ENCODE results near the gene PTCD1.

The PTCD1 gene

GRCh38 chr7:99406557-99406956, 32.0 kb downstream of the PTCD1 start:
- Mint-ChIP-seq H3K4me3 (peak overlapping the region; percentile 93), H3K36me3 (ENCODE audit: low read depth) (peaks cover 45% of the 10 kb centered on the region), H3K27me3 (no peaks in the 10 kb centered on the region), H3K27ac (peak overlapping the region; percentile 94), H3K9me3 (no peaks in the 10 kb centered on the region), H3K4me1 (ENCODE audit: low read depth) (peaks cover 46% of the 10 kb centered on the region)

GRCh38 chr7:99404977-99405320, 33.6 kb downstream of the PTCD1 start:
- no peak overlapping the region for H3K27ac Mint-ChIP-seq
- H3K4me1 Mint-ChIP-seq (ENCODE audit: low read depth) = peaks cover 37% of the 10 kb centered on the region
- no peak overlapping the region for H3K4me3 Mint-ChIP-seq
- H3K9me3 Mint-ChIP-seq = no peaks in the 10 kb centered on the region
- H3K36me3 Mint-ChIP-seq (ENCODE audit: low read depth) = peaks cover 46% of the 10 kb centered on the region
- no peaks in the 10 kb centered on the region for H3K27me3 Mint-ChIP-seq

DNA sequence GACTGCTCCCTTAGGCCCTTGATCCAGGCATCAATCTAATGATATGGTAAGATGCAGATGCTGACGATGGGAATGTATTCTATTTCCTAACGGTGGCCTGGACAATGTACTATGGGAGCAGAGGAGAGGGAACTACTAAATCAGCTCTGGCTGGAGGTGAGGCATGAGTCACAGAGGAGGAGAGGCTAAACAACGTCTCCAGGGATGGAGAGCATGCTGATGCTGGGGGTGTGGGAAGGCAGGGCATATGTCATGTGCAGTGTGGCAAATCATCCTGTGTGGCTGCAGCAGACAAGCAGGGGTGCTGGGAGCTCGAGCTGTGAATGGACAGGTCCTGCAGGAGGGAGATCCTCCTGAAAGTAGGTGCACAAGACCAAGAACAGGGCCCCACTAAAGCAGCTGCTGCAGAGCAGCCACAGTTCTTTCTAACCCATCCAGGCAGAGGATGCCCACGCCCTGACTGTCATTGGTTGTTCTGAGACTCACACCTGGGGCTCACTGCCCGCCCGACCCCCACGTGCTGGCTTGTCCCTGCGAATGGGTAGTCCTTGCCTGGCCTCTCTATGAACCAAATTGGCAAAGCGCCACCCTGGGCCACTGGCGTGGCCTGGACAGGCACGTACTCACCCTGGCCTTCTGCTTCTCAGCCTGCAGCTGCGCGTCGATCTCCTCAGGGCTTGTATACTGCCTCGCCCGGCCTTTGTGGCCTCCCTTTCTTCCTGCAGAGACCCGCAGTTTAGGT, 34.2 kb downstream of the PTCD1 start:
- Mint-ChIP-seq H3K27ac (peak overlapping the region; percentile 45), H3K9me3 (no peaks in the 10 kb centered on the region), H3K36me3 (ENCODE audit: low read depth) (peaks cover 46% of the 10 kb centered on the region), H3K4me1 (ENCODE audit: low read depth) (peaks cover 33% of the 10 kb centered on the region), H3K27me3 (no peaks in the 10 kb centered on the region), H3K4me3 (no peak overlapping the region)

DNA sequence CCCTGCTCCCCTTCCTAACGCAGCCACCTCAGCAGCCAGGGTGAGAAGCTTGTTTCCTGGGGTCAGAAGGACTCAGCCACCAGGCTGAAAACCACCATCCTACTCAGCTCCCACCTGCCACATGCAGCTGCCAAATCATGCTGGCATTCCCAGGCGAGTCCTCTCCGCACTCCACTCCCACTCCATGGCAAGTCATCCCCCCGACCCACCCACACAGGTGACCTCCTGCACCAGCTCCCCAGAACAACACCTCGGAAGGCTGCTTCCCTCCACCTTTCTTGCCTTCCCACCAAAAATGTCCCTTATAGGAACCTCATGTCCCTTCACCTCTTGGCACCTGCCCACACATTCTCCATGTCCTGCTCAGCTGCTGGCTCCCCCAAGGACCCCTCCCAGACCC, 34.8 kb downstream of the PTCD1 start:
- Mint-ChIP-seq H3K27me3 (no peaks in the 10 kb centered on the region), H3K36me3 (ENCODE audit: low read depth) (peaks cover 49% of the 10 kb centered on the region), H3K27ac (peak overlapping the region; percentile 45), H3K4me1 (ENCODE audit: low read depth) (peaks cover 33% of the 10 kb centered on the region), H3K9me3 (no peaks in the 10 kb centered on the region), H3K4me3 (no peak overlapping the region)

GRCh38 chr7:99402854-99403253, 35.7 kb downstream of the PTCD1 start:
- Mint-ChIP-seq H3K9me3 (no peaks in the 10 kb centered on the region), H3K4me3 (no peak overlapping the region), H3K4me1 (ENCODE audit: low read depth) (peaks cover 34% of the 10 kb centered on the region), H3K27me3 (no peaks in the 10 kb centered on the region), H3K36me3 (ENCODE audit: low read depth) (peaks cover 56% of the 10 kb centered on the region), H3K27ac (no peak overlapping the region)

GRCh38 chr7:99399597-99399996, 39.0 kb downstream of the PTCD1 start:
- H3K4me3 Mint-ChIP-seq = no peak overlapping the region
- H3K27me3 Mint-ChIP-seq = no peaks in the 10 kb centered on the region
- no peaks in the 10 kb centered on the region for H3K9me3 Mint-ChIP-seq
- H3K36me3 Mint-ChIP-seq (ENCODE audit: low read depth) = peaks cover 74% of the 10 kb centered on the region
- H3K27ac Mint-ChIP-seq = peak overlapping the region; percentile 57
- H3K4me1 Mint-ChIP-seq (ENCODE audit: low read depth) = peaks cover 19% of the 10 kb centered on the region

- Mint-ChIP-seq H3K4me3 (no peak overlapping the region), H3K27ac (peak overlapping the region; percentile 81), H3K4me1 (ENCODE audit: low read depth) (peaks cover 15% of the 10 kb centered on the region), H3K9me3 (no peaks in the 10 kb centered on the region), H3K27me3 (no peaks in the 10 kb centered on the region), H3K36me3 (ENCODE audit: low read depth) (peaks cover 74% of the 10 kb centered on the region)
Observed at GRCh38 chr7:99398891-99399445, 39.6 kb downstream of the PTCD1 start.

GRCh38 chr7:99397297-99397983, 41.2 kb downstream of the PTCD1 start:
- H3K4me1 Mint-ChIP-seq (ENCODE audit: low read depth) = peaks cover 23% of the 10 kb centered on the region
- peaks cover 71% of the 10 kb centered on the region for H3K36me3 Mint-ChIP-seq (ENCODE audit: low read depth)
- peak overlapping the region; percentile 81 for H3K27ac Mint-ChIP-seq

DNA sequence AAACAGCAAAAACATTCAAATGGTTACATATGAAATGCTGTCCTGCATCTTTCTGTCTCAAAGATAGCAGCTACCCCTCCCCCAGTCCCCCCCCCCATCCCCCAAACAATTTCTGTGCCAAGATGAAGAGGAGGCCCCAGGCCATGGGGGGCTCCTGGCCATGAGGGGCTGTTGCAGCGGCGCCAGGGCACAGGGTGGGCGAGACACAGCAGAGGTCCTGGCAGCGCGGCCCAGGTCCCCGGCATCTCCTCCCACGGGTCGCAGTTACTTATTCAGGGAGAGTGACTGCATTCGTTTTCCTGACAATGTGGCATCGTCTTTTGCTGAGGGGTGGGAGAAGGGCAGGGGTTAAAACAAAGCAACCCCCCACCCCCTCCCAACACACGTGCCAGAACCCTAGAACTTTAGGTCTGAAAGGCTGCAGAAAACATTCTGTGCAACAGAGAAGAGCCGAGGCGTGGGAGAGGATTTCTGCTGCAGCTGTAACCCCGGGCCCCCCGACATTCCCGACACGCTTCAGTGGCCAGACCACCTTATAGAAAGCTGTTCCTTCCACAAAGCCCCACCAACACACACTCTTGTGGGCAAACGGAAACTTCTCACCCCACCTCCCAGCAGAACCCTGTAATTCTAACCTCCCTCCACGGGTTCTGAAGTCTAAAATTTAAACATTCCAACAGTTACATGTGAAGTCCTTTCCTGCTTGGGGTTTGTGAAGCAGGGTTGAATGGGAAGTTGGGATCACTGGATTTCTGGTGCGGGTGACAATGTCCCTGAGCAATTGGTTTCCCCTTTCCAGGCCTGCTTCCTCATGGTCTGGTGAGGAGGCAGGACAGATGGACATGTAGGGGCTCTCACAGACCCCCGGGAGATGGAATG, 41.9 kb downstream of the PTCD1 start:
- Mint-ChIP-seq H3K9me3 (no peaks in the 10 kb centered on the region), H3K36me3 (ENCODE audit: low read depth) (peaks cover 70% of the 10 kb centered on the region), H3K4me1 (ENCODE audit: low read depth) (peaks cover 28% of the 10 kb centered on the region), H3K27ac (peak overlapping the region; percentile 29), H3K4me3 (no peak overlapping the region), H3K27me3 (no peaks in the 10 kb centered on the region)

More at GRCh38 chr7:99397297-99397983, 41.2 kb downstream of the PTCD1 start:
- peak overlapping the region; percentile 25 for H3K4me3 Mint-ChIP-seq
- no peaks in the 10 kb centered on the region for H3K9me3 Mint-ChIP-seq
- H3K27me3 Mint-ChIP-seq = no peaks in the 10 kb centered on the region

DNA sequence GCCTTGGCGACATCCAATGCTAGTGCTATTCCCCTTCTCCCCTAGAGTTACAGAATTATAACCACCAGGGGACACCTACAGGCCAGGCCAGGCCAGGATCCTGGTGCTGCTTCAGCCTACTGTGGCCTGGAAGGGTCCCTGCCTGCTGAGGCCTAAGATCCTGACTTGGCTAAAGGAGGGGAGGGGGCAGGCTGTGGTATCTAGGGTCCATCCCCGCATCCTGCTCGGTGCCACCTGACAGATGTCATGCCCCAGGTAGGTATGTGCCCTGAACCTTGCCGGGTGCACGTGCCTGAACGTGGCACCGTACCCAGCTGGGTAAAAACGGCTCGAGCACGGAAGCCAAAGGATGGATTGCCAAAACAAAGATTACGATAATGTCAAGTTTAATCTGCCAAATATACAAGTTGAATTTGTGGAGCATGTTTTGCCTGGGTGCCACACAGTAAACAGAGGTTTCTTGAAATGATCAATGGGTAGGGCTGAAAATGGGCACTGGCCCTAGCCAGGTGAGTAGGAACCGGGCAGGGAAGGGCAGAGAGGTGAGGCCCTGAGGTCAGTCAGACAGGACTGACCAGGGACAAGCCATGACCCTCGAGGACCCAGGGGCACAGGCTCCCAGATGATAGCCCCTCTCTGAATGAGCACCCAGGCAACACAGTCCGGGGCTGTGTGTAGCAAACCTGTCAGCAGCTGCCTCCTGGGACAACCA, 42.8 kb downstream of the PTCD1 start:
- Mint-ChIP-seq H3K36me3 (ENCODE audit: low read depth) (peaks cover 68% of the 10 kb centered on the region), H3K9me3 (no peaks in the 10 kb centered on the region), H3K27me3 (no peaks in the 10 kb centered on the region), H3K4me1 (ENCODE audit: low read depth) (peaks cover 25% of the 10 kb centered on the region), H3K27ac (no peak overlapping the region), H3K4me3 (no peak overlapping the region)

DNA sequence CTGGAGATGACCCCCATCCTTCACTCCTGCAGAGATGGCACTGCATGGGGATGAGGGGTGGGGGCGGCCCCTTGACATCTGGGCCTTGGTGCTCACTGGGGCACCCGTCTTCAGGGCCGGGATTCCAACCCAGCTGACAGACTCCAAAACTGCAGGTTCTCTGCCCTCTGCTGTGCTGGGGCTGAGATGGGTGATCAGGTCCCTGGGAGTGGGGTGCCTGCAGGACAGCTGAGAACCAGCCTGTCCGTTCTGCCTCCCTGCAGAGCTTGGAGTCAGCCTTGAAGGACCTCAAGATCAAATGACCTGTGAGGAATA, 44.5 kb downstream of the PTCD1 start:
- Mint-ChIP-seq H3K4me3 (peak overlapping the region; percentile 49), H3K36me3 (ENCODE audit: low read depth) (peaks cover 62% of the 10 kb centered on the region), H3K27me3 (no peaks in the 10 kb centered on the region), H3K9me3 (no peaks in the 10 kb centered on the region), H3K27ac (no peak overlapping the region), H3K4me1 (ENCODE audit: low read depth) (peaks cover 25% of the 10 kb centered on the region)

DNA sequence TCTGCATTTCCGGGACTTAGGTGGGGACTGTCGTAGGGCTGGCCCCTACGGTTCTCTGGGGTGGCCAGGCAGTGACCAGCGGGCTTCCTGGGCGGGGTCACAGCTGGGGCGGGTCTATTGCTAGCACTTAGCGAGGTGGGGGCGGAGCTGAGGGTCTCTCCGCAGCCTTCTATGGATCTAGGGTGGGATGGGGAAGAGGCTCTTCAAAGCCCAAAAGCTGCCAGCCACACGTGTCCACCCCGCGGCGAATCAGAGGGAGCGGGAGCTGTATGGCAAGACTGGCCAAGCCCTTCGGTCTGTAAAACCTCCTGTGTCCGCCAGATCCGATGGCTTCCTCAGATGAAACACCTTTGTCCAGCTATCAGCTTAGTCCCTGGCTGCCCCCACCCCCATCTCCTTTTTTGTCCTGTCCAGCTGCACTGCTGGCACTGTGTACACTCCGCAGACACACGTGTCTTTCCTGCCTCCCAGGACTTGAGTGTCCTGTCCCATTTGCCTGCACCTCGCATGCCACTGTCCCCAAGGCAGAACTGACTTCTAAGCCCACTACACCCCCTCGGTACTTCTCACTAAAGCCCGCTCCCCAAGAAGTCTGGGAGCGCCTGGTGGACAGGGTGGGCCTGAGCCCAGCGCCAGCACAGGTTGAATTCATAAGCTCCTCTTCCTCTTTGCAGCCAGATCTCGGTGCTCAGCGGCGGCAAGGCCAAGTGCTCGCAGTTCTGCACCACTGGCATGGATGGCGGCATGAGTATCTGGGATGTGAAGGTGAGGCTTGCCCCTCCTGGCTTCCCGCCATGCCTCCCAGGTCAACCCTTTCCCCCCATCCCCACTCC, 45.0 kb downstream of the PTCD1 start:
- Mint-ChIP-seq H3K4me3 (peak overlapping the region; percentile 62), H3K27me3 (no peaks in the 10 kb centered on the region), H3K27ac (peak overlapping the region; percentile 83), H3K4me1 (ENCODE audit: low read depth) (peaks cover 25% of the 10 kb centered on the region), H3K36me3 (ENCODE audit: low read depth) (peaks cover 57% of the 10 kb centered on the region), H3K9me3 (no peaks in the 10 kb centered on the region)

DNA sequence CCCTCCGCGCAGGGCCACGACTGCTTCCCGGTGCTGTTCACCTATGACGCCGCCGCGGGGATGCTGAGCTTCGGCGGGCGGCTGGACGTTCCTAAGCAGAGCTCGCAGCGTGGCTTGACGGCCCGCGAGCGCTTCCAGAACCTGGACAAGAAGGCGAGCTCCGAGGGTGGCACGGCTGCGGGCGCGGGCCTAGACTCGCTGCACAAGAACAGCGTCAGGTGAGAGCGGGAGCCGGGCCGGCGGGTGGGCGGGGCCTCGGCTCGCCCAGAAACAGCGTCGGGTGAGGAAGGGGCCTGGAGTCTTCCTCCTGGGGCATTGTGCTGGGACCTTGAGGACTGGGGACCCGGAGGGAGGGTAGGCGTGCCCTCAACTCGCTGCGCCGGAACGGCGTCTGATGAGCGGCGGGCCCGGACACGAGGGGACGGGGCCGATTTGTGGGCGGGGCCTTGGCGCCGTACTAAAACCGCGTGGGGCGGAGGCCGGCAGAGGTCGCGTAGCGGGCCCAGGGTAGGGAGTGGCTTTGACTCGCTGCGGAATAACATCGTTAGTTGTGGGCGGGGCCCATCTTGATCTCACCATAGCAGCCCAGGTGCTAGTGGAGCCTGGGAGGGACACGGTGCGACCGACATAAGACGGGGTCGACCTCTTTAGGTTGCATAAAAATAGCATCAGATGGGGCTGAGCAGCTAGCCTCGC, 45.8 kb downstream of the PTCD1 start:
- Mint-ChIP-seq H3K36me3 (ENCODE audit: low read depth) (peaks cover 57% of the 10 kb centered on the region), H3K27me3 (no peaks in the 10 kb centered on the region), H3K27ac (peak overlapping the region; percentile 83), H3K4me1 (ENCODE audit: low read depth) (peaks cover 23% of the 10 kb centered on the region), H3K9me3 (no peaks in the 10 kb centered on the region), H3K4me3 (peak overlapping the region; percentile 62)
